Large intestine (tissue), 3 donors: Measurements from ENCODE around the gene FXYD7. TPM values are rescaled to one million over a fixed set of nuclear protein-coding genes. Genes with fewer than 3 reads are reported as not detected.
"Not testable (repeated sequence)": the region's sequence is repeated elsewhere in the genome, so short reads cannot be mapped to it uniquely, and the experiment has no call there.

Source experiments
- DNase-seq, 2 donors: peaks; one replicate each; pipeline versions ENCODE4 v3.0.0 to v3.0.0-alpha.2; 2013
- H3K27ac ChIP-seq: one replicate; pipeline ENCODE4 v1.5.1; 2013; ENCODE audit warnings: low read length
- H3K27me3 ChIP-seq: 2 replicates; pipeline ENCODE4 v1.6.1; 2013; ENCODE audit warnings: low read length; ENCODE audit not compliant: control insufficient read depth, insufficient read depth
- H3K36me3 ChIP-seq: 2 replicates; pipeline ENCODE4 v1.6.1; 2013; ENCODE audit warnings: low read length; ENCODE audit not compliant: control insufficient read depth, insufficient read depth
- H3K4me1 ChIP-seq: one replicate; pipeline ENCODE4 v1.6.1; 2013; ENCODE audit warnings: low read length; ENCODE audit not compliant: control insufficient read depth, insufficient read depth
- H3K4me3 ChIP-seq: one replicate; pipeline ENCODE4 v1.5.1; 2013; ENCODE audit warnings: low read length
- H3K9me3 ChIP-seq: one replicate; pipeline ENCODE4 v1.6.1; 2013; ENCODE audit warnings: mild to moderate bottlenecking, low read depth, low read length, moderate library complexity; ENCODE audit not compliant: control insufficient read depth
- WGBS: methylation state at CpG from one replicate; pipeline ENCODE4 v1.1.5; 2013; ENCODE audit warnings: low lambda C conversion rate; ENCODE audit not compliant: insufficient coverage; 5-methylcytosine and 5-hydroxymethylcytosine counted together
- polyA plus RNA-seq: library from polyadenylated mRNA; unstranded; fragments of 120-200 nt; gene quantifications from one replicate; pipeline ENCODE4 v1.2.1, GENCODE V29; 2013

The FXYD7 gene
- polyA plus RNA-seq, 1 donor = 7.6 TPM

DNA sequence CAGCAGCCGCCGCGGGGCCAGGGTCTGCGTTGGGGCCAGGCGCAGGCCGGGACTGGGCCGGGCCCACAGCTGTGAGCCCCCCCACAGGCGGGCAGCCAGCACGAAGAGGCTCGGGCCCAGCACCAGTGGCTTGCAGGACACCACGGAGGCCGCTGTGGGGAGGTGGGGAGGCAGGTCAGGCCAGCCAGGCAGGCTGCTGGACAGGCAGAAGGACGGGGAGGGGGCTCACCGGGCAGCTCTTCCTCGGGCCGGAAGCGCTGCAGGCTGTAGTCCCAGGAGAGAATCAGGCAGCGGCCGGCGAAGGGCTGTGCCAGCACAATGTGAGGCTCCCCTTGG lies 16.5 kb upstream of the FXYD7 start:
- Histone ChIP-seq H3K9me3 (peaks cover 3% of the 10 kb centered on the region), H3K27me3 (no peaks in the 10 kb centered on the region), H3K4me3 (no peak overlapping the region), H3K4me1 (peaks cover 60% of the 10 kb centered on the region), H3K36me3 (peaks cover 9% of the 10 kb centered on the region), H3K27ac (no peak overlapping the region)
- DNase-seq = no peak
- WGBS = no CpG with 5 or more reads among the region's 20 CpGs

DNA sequence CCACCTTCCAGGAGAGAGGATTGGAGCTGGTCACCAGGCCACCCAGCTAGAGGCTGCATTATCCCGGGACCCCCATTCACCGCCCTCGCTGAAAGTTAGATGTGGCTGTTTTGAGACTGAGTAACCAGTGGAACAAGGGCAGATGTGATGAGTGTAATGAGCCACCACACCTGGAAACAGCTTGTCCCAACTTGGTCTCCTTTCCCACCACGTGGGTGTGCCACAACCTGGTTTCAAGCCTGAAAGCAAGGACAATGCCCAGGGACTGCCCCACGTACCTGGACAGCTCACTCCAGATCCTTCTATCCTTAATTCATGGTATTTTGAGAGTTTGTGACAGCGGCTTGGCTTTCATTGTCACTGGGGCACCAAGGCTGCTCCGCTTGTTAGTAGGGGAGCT lies 15.2 kb upstream of the FXYD7 start:
- Histone ChIP-seq H3K27ac (no peak overlapping the region), H3K4me3 (no peak overlapping the region), H3K36me3 (peaks cover 3% of the 10 kb centered on the region), H3K9me3 (peaks cover 3% of the 10 kb centered on the region), H3K27me3 (no peaks in the 10 kb centered on the region), H3K4me1 (peaks cover 53% of the 10 kb centered on the region)
- DNase-seq = no peak
- no CpG with 5 or more reads among the region's 7 CpGs for WGBS

DNA sequence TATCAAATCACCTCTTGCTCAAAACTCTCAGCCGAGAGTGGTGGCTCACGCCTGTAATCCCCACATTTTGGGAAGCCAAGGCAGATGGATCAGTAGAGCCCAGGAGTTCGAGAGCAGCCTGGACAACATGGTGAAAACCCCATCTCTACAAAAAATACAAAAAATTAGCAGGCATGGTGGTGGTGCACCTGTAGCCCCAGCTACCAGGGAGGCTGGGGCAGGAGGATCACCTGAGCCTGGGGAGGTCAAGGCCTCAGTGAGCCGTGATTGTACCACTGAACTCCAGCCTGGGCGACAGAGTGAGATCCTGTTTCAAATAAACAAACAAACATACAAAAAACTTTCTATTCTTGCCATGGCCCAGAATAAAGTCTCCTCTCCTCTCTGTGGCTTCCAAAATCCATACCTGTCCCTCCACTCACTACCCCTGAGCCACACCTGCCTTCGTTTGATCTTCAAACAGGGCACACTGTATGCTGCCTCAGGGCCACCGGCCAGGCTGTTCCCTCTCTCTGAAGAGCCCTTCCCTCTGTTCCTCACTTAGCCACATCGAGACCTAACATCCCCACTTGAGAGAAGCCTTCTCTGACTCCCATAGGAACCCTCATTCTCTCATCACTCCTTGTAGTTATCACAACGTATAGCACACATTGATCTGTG lies 14.5 kb upstream of the FXYD7 start:
- Histone ChIP-seq H3K9me3 (peaks cover 3% of the 10 kb centered on the region), H3K27ac (peak overlapping the region; percentile 37), H3K36me3 (no peaks in the 10 kb centered on the region), H3K4me1 (peaks cover 51% of the 10 kb centered on the region), H3K4me3 (no peak overlapping the region), H3K27me3 (no peaks in the 10 kb centered on the region)
- no peak for DNase-seq
- 100% methylated on average over 1 of the region's 9 CpGs for WGBS

DNA sequence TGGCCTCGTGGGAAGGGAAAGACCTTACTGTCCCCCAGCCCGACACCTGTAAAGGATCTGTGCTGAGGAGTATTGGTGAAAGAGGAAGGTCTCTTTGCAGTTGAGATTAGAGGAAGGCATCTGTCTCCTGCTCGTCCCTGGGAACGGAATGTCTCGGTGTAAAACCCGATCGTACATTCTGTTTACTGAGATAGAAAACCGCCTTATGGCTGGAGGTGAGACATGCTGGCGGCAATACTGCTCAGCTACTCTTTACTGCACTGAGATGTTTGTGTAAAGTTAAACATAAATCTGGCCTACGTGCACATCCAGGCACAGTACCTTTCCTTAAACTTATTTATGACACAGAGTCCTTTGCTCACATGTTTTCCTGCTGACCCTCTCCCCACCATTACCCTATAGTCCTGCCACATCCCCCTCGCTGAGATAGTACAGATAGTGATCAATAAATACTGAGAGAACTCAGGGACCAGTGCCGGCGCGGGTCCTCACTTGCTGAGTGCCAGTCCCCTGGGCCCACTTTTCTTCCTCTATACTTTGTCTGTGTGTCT lies 13.3 kb upstream of the FXYD7 start:
- not testable (repeated sequence) for H3K36me3 ChIP-seq, H3K4me3 ChIP-seq, H3K27me3 ChIP-seq, H3K9me3 ChIP-seq
- Histone ChIP-seq H3K4me1 (peaks cover 44% of the 10 kb centered on the region), H3K27ac (peak overlapping the region; percentile 79)
- 13% methylated on average over 3 of the region's 14 CpGs for WGBS
- DNase-seq = peak in 1 of 2 donors; percentile 64

DNA sequence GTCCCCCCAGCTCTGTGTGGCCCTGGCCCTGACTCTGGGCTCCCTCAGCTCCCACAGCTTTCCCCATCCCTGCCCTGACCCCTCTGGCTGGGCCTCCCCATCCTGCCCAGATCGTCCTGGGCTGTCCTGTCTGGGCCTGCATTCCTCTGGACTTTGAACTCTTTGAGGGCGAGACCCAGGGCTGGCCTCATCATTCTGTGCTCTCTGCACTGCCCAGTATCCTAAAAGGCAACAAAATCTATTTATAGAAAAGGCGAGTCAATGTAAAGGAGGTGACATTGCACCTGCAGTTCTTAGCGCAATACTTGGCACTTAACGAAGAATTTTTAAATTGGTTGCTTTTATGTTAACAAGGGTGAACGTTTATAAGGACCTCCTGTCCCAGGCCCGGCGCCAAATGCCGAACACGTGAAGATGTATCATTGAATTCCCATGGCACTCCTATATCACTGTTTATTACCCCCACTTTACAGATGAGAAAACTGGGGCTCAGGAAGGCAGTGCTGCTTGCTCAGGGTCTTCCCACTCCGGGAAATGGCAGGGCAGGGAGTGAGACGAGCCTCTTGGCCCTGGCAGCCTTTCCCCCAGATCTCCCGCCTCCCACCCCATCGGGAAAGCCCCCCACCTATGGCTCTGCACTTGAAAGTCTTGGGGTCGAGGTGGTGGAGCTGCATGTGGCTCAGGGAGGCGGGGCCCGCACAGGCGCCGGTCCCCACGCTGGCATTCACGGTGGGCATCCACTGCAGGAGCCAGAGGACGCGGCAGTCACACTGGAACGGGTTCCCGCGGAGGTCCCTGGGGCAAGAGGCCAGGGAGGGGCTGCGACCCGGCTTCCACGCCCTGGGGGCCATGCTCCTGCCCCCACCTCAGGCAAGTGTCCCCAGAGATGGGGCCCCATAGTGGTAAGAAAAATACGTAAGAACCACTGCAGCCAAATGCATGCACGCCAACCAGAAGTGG lies 12.0 kb upstream of the FXYD7 start:
- Histone ChIP-seq H3K4me3 (no peak overlapping the region), H3K27ac (peak overlapping the region; percentile 79), H3K4me1 (peaks cover 39% of the 10 kb centered on the region), H3K36me3 (no peaks in the 10 kb centered on the region), H3K27me3 (no peaks in the 10 kb centered on the region), H3K9me3 (peaks cover 3% of the 10 kb centered on the region)
- WGBS = 56% methylated on average over 7 of the region's 31 CpGs
- peak in 1 of 2 donors; percentile 85 for DNase-seq

DNA sequence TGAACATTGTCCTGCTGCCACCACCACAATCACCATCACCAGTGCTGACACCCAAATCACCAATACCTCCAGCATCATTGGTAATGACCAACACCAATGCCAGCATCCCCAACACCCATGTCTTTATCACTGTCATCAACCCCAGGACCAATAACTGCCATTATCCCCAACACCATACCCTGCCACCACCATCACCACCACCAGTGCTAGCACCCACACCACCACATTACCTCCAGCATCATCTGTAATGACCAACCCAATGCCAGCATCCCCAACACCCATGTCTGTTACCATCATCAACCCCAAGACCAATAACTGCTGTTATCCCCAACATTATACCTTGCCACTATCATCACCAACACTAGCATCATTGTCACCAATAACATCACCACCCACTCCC lies 10.8 kb upstream of the FXYD7 start:
- peaks cover 47% of the 10 kb centered on the region for H3K4me1 ChIP-seq
- peaks cover 3% of the 10 kb centered on the region for H3K9me3 ChIP-seq
- no peaks in the 10 kb centered on the region for H3K27me3 ChIP-seq
- H3K36me3 ChIP-seq = no peaks in the 10 kb centered on the region
- H3K27ac ChIP-seq = no peak overlapping the region
- no peak for DNase-seq
- H3K4me3 ChIP-seq = no peak overlapping the region

DNA sequence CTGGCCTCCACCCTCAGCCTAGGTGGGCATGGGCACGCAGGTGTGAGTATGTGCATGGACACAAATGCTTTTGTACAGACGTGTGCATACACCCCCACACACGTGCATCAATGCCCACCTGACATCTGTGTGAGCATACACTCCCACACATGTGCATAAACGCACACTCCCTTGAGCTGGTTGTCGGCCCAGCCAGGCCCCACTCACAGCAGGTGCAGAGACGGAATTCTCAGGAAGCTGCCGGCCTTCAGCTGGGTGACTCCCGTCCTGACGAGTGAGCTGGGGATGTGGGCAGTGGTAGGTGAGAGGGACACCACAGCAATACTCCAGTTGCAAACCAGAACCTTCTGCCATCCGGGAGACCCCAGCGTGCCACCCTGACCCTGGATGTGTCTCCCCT lies 9.2 kb upstream of the FXYD7 start:
- peaks cover 3% of the 10 kb centered on the region for H3K9me3 ChIP-seq
- no peak for DNase-seq
- no CpG with 5 or more reads among the region's 11 CpGs for WGBS
- H3K4me1 ChIP-seq = peaks cover 55% of the 10 kb centered on the region
- H3K27me3 ChIP-seq = no peaks in the 10 kb centered on the region
- no peak overlapping the region for H3K4me3 ChIP-seq
- no peak overlapping the region for H3K27ac ChIP-seq
- no peaks in the 10 kb centered on the region for H3K36me3 ChIP-seq

DNA sequence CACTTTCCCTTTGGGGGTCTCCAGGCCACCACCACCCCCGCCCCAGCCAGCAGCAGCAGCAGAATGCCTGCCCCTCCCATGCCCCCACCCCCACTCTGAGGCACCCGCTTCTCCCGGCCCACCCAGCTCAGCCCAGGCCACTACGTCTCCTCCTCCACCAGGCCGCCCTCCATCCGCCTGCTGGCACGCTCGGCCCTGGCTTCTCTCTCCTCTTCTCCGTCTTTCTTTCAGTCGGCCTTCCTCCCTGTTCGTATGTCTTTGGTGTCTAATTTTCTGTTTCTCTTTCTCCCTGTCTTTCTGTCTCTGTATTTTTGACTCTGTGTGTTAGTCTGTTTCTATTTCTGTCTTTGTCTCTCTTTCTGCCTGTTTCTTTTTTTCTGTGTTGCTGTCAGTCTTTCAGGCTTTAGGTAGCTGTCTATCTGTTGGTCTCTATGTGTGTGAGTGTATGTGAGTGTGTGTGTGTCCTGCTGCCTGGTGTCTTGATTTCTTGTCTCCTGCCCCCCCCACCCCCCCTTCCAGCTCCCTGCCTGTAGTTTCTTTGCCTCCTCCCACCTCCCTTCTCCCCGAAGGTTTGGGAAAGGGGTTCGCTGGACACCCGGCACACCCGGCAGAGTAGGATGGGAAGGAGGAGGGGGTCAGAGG lies 8.3 kb upstream of the FXYD7 start, which contains the start of gene LGI4:
TSS of gene LGI4 (minus strand) at position 459 of the 642 bp plus-strand sequence. CDS start at position 80, 379 bp downstream.
- H3K27me3 ChIP-seq = no peaks in the 10 kb centered on the region
- peaks cover 3% of the 10 kb centered on the region for H3K9me3 ChIP-seq
- H3K4me3 ChIP-seq = no peak within 1 kb of the TSS
- no peaks in the 10 kb centered on the region for H3K36me3 ChIP-seq
- peaks cover 57% of the 10 kb centered on the region for H3K4me1 ChIP-seq
- 60% methylated on average over 1 of the region's 15 CpGs for WGBS
- peak within 1 kb of the TSS; percentile 11 for H3K27ac ChIP-seq
- DNase-seq = no peak

DNA sequence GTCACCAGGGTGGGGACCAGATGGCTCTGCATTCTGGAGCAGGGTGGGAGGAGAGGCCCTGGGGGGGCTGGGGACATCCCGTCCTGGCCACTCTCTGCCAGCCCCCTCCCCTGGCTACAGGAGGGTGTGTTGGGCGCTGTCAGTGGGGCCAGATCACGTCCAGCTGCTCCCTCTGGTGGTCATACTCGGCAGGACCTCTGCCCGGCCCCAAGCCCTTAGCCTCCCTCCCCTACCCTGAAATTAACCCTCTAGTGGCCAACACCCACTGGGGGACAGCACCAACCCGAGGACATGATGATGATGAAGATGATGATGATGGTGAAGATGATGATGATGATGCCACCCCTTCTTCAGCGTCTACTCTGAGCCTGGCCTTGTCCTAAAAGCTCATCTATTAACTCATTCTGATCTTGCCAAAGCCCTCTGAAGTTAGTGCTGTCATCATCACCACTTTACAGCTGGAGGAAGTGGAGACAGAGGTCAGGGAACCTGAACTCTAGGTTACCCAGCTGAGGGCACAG lies 7.6 kb upstream of the FXYD7 start:
- Histone ChIP-seq H3K4me3 (no peak overlapping the region), H3K9me3 (peaks cover 3% of the 10 kb centered on the region), H3K27ac (peak overlapping the region; percentile 11), H3K36me3 (no peaks in the 10 kb centered on the region), H3K4me1 (peaks cover 59% of the 10 kb centered on the region), H3K27me3 (no peaks in the 10 kb centered on the region)
- DNase-seq = peak; percentile 77 to 80
- no CpG with 5 or more reads among the region's 7 CpGs for WGBS

DNA sequence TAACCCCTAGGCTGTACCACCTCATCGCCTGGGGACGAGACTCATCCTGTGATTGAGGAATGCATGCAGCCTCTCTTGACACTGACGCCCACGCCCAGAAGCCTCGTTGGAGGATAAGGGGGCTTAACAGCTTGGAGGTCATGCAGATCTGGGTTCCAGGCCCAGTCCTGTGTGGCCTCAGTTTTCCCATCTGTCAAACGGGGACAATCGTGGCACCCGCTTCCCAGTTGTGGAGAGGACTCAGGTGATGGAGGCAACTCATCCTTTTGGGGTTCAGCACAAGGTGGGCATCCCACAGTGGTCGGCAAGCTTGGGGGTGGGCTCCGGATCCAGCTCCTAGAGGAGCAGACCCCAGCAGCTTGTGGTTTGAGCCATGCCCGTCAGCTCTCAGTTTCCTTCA lies 6.8 kb upstream of the FXYD7 start:
- Histone ChIP-seq H3K36me3 (no peaks in the 10 kb centered on the region), H3K27me3 (no peaks in the 10 kb centered on the region), H3K4me3 (no peak overlapping the region), H3K9me3 (peaks cover 2% of the 10 kb centered on the region), H3K27ac (no peak overlapping the region), H3K4me1 (peaks cover 53% of the 10 kb centered on the region)
- WGBS = no CpG with 5 or more reads among the region's 11 CpGs
- no peak for DNase-seq
